ENCODE results near the gene ITGB1BP2.
A peak's percentile ranks its signal among the peaks of the same experiment; 100 is the strongest.
"Not testable (repeated sequence)": the region's sequence is repeated elsewhere in the genome, so short reads cannot be mapped to it uniquely, and the experiment has no call there.

ITGB1BP2 gene

GRCh38 chrX:71302461-71303213 is 1.1 kb downstream of the ITGB1BP2 start:
- H3K27me3 ChIP-seq (ENCODE audit: insufficient read depth, low read depth, severe bottlenecking) = peaks cover 7% of the 10 kb centered on the region
- peaks cover 24% of the 10 kb centered on the region for H3K36me3 ChIP-seq
- H3K9me3 ChIP-seq (ENCODE audit: severe bottlenecking) = no peaks in the 10 kb centered on the region
- H3K4me3 ChIP-seq (ENCODE audit: low read depth, low read length) = no peak overlapping the region; the same call in 1 of the 2 replicates
- no peak for DNase-seq
- no peak for TF ChIP-seq CTCF (IDR thresholded peaks at IDR 0.05; ENCODE audit: low read depth, low read length)
- H3K27ac ChIP-seq = peak overlapping the region; percentile 74

GRCh38 chrX:71304561-71304960 is 3.0 kb downstream of the ITGB1BP2 start:
- peaks cover 6% of the 10 kb centered on the region for H3K36me3 ChIP-seq
- no peak for TF ChIP-seq CTCF (IDR thresholded peaks at IDR 0.05; ENCODE audit: low read depth, low read length)
- H3K4me3 ChIP-seq (ENCODE audit: low read depth, low read length) = no peak overlapping the region
- no peaks in the 10 kb centered on the region for H3K9me3 ChIP-seq (ENCODE audit: severe bottlenecking)
- H3K27me3 ChIP-seq (ENCODE audit: insufficient read depth, low read depth, severe bottlenecking) = peaks cover 7% of the 10 kb centered on the region
- H3K27ac ChIP-seq = no peak overlapping the region
- no peak for DNase-seq

GRCh38 chrX:71315917-71316316 is 14.4 kb downstream of the ITGB1BP2 start:
- no peaks in the 10 kb centered on the region; the same call in 1 of the 2 replicates for H3K36me3 ChIP-seq
- TF ChIP-seq CTCF (IDR thresholded peaks at IDR 0.05; ENCODE audit: low read depth, low read length) = no peak
- H3K27ac ChIP-seq = no peak overlapping the region
- peaks cover 3% of the 10 kb centered on the region for H3K27me3 ChIP-seq (ENCODE audit: insufficient read depth, low read depth, severe bottlenecking)
- H3K4me3 ChIP-seq (ENCODE audit: low read depth, low read length) = no peak overlapping the region
- DNase-seq = no peak
- H3K9me3 ChIP-seq (ENCODE audit: severe bottlenecking) = no peaks in the 10 kb centered on the region

- not testable (repeated sequence) for H3K27me3 ChIP-seq (ENCODE audit: insufficient read depth, low read depth, severe bottlenecking); H3K4me3 ChIP-seq (ENCODE audit: low read depth, low read length); H3K36me3 ChIP-seq; H3K27ac ChIP-seq; H3K9me3 ChIP-seq (ENCODE audit: severe bottlenecking); DNase-seq
Observed at GRCh38 chrX:71316959-71317358, 15.4 kb downstream of the ITGB1BP2 start.

GRCh38 chrX:71320126-71320525 is 18.6 kb downstream of the ITGB1BP2 start:
- no peaks in the 10 kb centered on the region; the same call in none of the 2 replicates for H3K36me3 ChIP-seq
- no peaks in the 10 kb centered on the region for H3K9me3 ChIP-seq (ENCODE audit: severe bottlenecking)
- DNase-seq = no peak
- no peak overlapping the region for H3K4me3 ChIP-seq (ENCODE audit: low read depth, low read length)
- peaks cover 3% of the 10 kb centered on the region for H3K27me3 ChIP-seq (ENCODE audit: insufficient read depth, low read depth, severe bottlenecking)
- TF ChIP-seq CTCF (IDR thresholded peaks at IDR 0.05; ENCODE audit: low read depth, low read length) = no peak
- H3K27ac ChIP-seq = no peak overlapping the region

GRCh38 chrX:71321731-71322130 is 20.2 kb downstream of the ITGB1BP2 start:
- TF ChIP-seq CTCF (IDR thresholded peaks at IDR 0.05; ENCODE audit: low read depth, low read length) = no peak
- no peak overlapping the region for H3K4me3 ChIP-seq (ENCODE audit: low read depth, low read length)
- no peak for DNase-seq
- peaks cover 3% of the 10 kb centered on the region for H3K9me3 ChIP-seq (ENCODE audit: severe bottlenecking)
- H3K36me3 ChIP-seq = no peaks in the 10 kb centered on the region; the same call in 1 of the 2 replicates
- no peak overlapping the region for H3K27ac ChIP-seq
- no peaks in the 10 kb centered on the region for H3K27me3 ChIP-seq (ENCODE audit: insufficient read depth, low read depth, severe bottlenecking)

- not testable (repeated sequence) for DNase-seq; H3K4me3 ChIP-seq (ENCODE audit: low read depth, low read length); H3K27me3 ChIP-seq (ENCODE audit: insufficient read depth, low read depth, severe bottlenecking); H3K9me3 ChIP-seq (ENCODE audit: severe bottlenecking); H3K36me3 ChIP-seq; H3K27ac ChIP-seq
Observed at GRCh38 chrX:71324452-71324851, 22.9 kb downstream of the ITGB1BP2 start.

Measured in WERI-Rb-1 (cell line).